ENCODE results near the gene VSIG1. TPM values are rescaled to one million over a fixed set of nuclear protein-coding genes. Genes with fewer than 3 reads are reported as not detected.

The VSIG1 gene
- total RNA-seq, 1 donor from 2014 or later, result 0.56 TPM

DNA sequence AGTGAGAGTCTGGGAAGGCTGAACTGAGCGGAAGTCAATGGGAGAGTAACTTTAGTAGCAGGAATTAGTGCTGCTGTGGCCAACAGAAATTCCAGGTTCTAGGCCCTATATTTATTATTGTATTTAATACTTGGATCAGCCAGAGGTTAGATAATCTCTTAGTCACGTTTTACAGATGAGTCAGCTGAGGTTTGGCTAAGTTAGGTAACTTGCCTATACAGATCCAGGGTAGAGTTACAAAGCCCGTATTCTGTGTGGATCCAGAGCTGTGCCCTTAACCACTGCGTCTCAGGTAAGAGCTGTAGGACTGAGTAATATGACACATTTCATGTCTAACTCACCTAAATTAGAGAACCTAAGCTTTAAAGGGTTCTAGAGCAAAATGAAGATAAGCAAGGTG, 26.0 kb downstream of the VSIG1 start:
- Mint-ChIP-seq H3K9me3 (ENCODE audit: unreplicated experiment) (no peaks in the 10 kb centered on the region), H3K36me3 (ENCODE audit: low read depth, unreplicated experiment) (no peaks in the 10 kb centered on the region)

DNA sequence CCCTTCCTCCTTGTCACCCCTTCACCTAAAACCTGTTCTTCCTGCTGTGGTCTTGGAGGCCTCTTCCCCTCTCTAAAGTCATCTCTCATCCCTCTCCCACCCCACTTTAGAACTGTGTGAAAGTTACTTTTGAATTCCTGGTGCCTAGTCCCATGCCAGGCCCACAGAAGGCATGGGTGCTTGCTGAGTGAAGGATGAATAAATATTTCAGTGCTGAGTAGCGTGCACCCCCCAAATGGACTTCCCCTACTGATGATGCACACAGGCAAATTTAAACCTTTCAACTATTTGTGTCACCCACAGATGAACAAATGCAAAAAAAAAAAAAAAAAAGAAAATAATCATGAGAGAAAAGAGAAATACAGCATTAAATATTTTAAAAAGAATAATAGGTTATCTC, 26.7 kb downstream of the VSIG1 start:
- no peak for DNase-seq (ENCODE audit: low spot score)
- no peaks in the 10 kb centered on the region for H3K9me3 Mint-ChIP-seq (ENCODE audit: unreplicated experiment)
- no peak overlapping the region for H3K4me3 Mint-ChIP-seq (ENCODE audit: unreplicated experiment)
- peaks cover 8% of the 10 kb centered on the region for H3K4me1 Mint-ChIP-seq (ENCODE audit: unreplicated experiment)
- H3K36me3 Mint-ChIP-seq (ENCODE audit: low read depth, unreplicated experiment), result no peaks in the 10 kb centered on the region
- TF ChIP-seq, protein P1, sequence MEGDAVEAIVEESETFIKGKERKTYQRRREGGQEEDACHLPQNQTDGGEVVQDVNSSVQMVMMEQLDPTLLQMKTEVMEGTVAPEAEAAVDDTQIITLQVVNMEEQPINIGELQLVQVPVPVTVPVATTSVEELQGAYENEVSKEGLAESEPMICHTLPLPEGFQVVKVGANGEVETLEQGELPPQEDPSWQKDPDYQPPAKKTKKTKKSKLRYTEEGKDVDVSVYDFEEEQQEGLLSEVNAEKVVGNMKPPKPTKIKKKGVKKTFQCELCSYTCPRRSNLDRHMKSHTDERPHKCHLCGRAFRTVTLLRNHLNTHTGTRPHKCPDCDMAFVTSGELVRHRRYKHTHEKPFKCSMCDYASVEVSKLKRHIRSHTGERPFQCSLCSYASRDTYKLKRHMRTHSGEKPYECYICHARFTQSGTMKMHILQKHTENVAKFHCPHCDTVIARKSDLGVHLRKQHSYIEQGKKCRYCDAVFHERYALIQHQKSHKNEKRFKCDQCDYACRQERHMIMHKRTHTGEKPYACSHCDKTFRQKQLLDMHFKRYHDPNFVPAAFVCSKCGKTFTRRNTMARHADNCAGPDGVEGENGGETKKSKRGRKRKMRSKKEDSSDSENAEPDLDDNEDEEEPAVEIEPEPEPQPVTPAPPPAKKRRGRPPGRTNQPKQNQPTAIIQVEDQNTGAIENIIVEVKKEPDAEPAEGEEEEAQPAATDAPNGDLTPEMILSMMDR (IDR thresholded peaks at IDR 0.05; ENCODE audit: unreplicated experiment), result no peak
- H3K27me3 Mint-ChIP-seq (ENCODE audit: unreplicated experiment), result peaks cover 1% of the 10 kb centered on the region
- no peak overlapping the region for H3K27ac Mint-ChIP-seq (ENCODE audit: unreplicated experiment)

More for the DNA sequence above, 26.0 kb downstream of the VSIG1 start:
- peaks cover 1% of the 10 kb centered on the region for H3K27me3 Mint-ChIP-seq (ENCODE audit: unreplicated experiment)
- H3K27ac Mint-ChIP-seq (ENCODE audit: unreplicated experiment), result no peak overlapping the region
- no peak for DNase-seq (ENCODE audit: low spot score)
- H3K4me1 Mint-ChIP-seq (ENCODE audit: unreplicated experiment), result peaks cover 8% of the 10 kb centered on the region
- TF ChIP-seq, protein P1 (IDR thresholded peaks at IDR 0.05; ENCODE audit: unreplicated experiment), result no peak
- no peak overlapping the region for H3K4me3 Mint-ChIP-seq (ENCODE audit: unreplicated experiment)

DNA sequence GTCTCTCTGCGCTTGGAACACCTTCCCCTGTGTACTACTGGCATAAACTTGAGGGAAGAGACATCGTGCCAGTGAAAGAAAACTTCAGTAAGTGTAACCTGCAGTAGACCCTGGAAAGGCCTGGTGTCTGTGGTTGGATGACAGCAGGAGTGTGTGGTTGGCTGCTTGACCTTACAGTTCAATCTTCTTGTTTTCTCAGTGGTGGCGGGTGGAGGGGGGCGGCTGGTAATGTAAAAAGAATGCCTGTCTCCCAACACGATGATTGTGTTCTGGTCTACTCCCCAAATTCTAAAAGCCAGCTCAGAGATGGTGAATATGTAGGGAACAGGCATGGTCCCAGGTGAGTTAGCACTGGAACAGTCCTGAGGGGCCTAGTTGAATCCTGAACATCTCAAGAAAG, 27.9 kb downstream of the VSIG1 start:
- H3K27ac Mint-ChIP-seq (ENCODE audit: unreplicated experiment), result no peak overlapping the region
- H3K9me3 Mint-ChIP-seq (ENCODE audit: unreplicated experiment), result no peaks in the 10 kb centered on the region
- H3K4me1 Mint-ChIP-seq (ENCODE audit: unreplicated experiment), result peaks cover 8% of the 10 kb centered on the region
- H3K27me3 Mint-ChIP-seq (ENCODE audit: unreplicated experiment), result peaks cover 1% of the 10 kb centered on the region
- H3K4me3 Mint-ChIP-seq (ENCODE audit: unreplicated experiment), result no peak overlapping the region
- no peak for DNase-seq (ENCODE audit: low spot score)
- TF ChIP-seq, protein P1 (IDR thresholded peaks at IDR 0.05; ENCODE audit: unreplicated experiment), result no peak
- no peaks in the 10 kb centered on the region for H3K36me3 Mint-ChIP-seq (ENCODE audit: low read depth, unreplicated experiment)

DNA sequence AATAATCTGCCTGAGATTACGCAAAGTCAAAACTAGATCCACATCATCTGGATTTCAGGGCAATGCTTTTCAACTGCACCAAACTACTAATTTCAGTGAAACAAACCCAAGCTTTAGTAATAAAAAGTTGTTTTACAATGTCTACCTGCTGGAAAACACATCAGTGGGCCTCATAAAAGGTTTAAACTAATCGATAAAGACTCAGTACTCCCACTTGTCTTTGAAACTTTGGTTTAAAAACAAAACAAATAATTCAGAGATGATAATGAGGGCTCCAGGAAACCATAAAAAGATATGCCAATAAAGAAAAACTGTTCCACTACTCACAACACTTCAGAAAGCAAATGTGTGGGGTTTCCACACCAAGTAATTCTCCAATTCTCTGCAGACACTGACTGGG, 36.2 kb downstream of the VSIG1 start:
- DNase-seq (ENCODE audit: low spot score), result no peak
- Mint-ChIP-seq H3K27me3 (ENCODE audit: unreplicated experiment) (no peaks in the 10 kb centered on the region), H3K9me3 (ENCODE audit: unreplicated experiment) (no peaks in the 10 kb centered on the region), H3K36me3 (ENCODE audit: low read depth, unreplicated experiment) (peaks cover 4% of the 10 kb centered on the region), H3K4me3 (ENCODE audit: unreplicated experiment) (no peak overlapping the region), H3K27ac (ENCODE audit: unreplicated experiment) (no peak overlapping the region), H3K4me1 (ENCODE audit: unreplicated experiment) (no peaks in the 10 kb centered on the region)
- TF ChIP-seq, protein P1 (IDR thresholded peaks at IDR 0.05; ENCODE audit: unreplicated experiment), result no peak

DNA sequence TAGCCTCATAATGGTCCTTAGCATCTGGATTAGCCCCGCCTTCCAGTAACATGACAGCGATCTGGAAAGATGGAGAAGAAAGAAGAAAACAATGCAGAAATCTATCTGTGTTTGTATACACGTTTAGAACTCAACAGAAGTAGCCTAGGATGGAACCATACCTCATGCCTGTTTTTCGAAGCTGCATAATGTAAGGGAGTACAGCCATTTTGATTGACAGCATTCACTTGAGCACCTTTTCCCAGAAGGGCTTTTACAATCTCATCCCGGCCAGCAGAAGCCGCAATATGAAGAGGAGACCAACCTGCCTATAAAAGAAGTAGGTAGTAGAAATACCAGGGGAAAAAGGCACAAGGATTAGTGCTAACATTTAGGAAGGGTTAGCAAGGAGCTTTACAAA, 42.9 kb downstream of the VSIG1 start:
- Mint-ChIP-seq H3K27me3 (ENCODE audit: unreplicated experiment) (no peaks in the 10 kb centered on the region), H3K9me3 (ENCODE audit: unreplicated experiment) (no peaks in the 10 kb centered on the region), H3K4me3 (ENCODE audit: unreplicated experiment) (no peak overlapping the region), H3K36me3 (ENCODE audit: low read depth, unreplicated experiment) (peaks cover 4% of the 10 kb centered on the region), H3K4me1 (ENCODE audit: unreplicated experiment) (peaks cover 2% of the 10 kb centered on the region), H3K27ac (ENCODE audit: unreplicated experiment) (no peak overlapping the region)
- DNase-seq (ENCODE audit: low spot score), result no peak
- TF ChIP-seq, protein P1 (IDR thresholded peaks at IDR 0.05; ENCODE audit: unreplicated experiment), result no peak
